Thoracic aorta (tissue), 2 donors: Measurements from ENCODE around the gene DPP8. TPM values are rescaled to one million over a fixed set of nuclear protein-coding genes. Genes with fewer than 3 reads are reported as not detected.

Source experiments
- ATAC-seq: fragments of 150-250 bp; one replicate; pipeline ENCODE4 v1.8.0; 2017; ENCODE audit warnings: low read depth; ENCODE audit not compliant: insufficient number of reproducible peaks, low FRiP score
- DNase-seq: peaks from one replicate; pipeline ENCODE4 v3.0.0-alpha.2; 2020; ENCODE audit warnings: low spot score
- H3K27ac ChIP-seq, 2 donors: fragments of 200-600 bp; sonication (generic); 1 replicate in 1 of 2; 2 replicates in 1 of 2; pipeline ENCODE4 v1.5.1; 2016; ENCODE audit warnings: mild to moderate bottlenecking in 2 of 2, moderate library complexity in 2 of 2
- H3K27me3 ChIP-seq: fragments of 200-600 bp; sonication (generic); replicated peaks from 2 replicates; pipeline ENCODE4 v1.6.0; 2016; ENCODE audit warnings: mild to moderate bottlenecking; ENCODE audit not compliant: insufficient read depth
- H3K36me3 ChIP-seq: fragments of 200-600 bp; sonication (generic); one replicate; pipeline ENCODE4 v1.5.1; 2016
- H3K4me1 ChIP-seq, 2 donors: fragments of 200-600 bp; sonication (generic); 1 replicate in 1 of 2; 2 replicates in 1 of 2; pipeline versions ENCODE4 v1.5.1 to v1.6.0; 2016; ENCODE audit warnings: low read depth in 2 of 2, mild to moderate bottlenecking in 1 of 2; ENCODE audit not compliant: control insufficient read depth in 1 of 2
- H3K4me3 ChIP-seq: fragments of 200-600 bp; sonication (generic); 2 replicates; pipeline ENCODE4 v1.5.1; 2016; ENCODE audit warnings: mild to moderate bottlenecking
- H3K9me3 ChIP-seq: fragments of 200-600 bp; sonication (generic); 2 replicates; pipeline ENCODE4 v1.5.1; 2016
- total RNA-seq, 2 donors: library from RNA; depleted of rRNA; stranded (reverse); fragments of >200 nt; gene quantifications; one replicate each; pipeline versions ENCODE4 v1.1.0 to v1.2.3, GENCODE V29; 2016
- TF ChIP-seq, protein P1 (sequence below): fragments of 200-600 bp; sonication (generic); IDR thresholded peaks from one replicate; pipeline ENCODE4 v1.5.1; 2019; ENCODE audit warnings: antibody characterized with exemption

DPP8 gene
- total RNA-seq, 2 donors from 2014 or later = 38.3 to 58.0 TPM

DNA sequence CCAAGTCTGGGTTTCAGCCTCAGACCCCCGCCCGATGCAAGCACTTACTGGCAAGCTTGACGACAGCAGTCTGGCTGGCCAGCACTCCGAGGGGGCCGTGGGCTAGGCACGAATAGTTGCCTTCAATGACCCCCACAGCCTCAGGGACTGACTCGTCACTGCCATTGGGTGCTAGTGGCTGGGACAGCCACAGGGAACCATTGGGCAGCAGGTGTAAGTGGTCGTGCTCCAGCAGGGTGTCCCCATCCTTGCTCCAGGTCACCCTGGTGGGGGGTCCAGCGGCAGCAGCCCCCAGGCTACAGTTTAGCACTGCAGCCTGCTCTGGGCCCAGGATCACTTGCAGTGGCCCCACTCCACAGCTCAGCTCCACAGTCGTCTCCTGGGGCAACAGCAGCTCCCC lies 106.5 kb downstream of the DPP8 start:
- no peak for DNase-seq
- no peaks in the 10 kb centered on the region for H3K9me3 ChIP-seq
- H3K27me3 ChIP-seq = no peaks in the 10 kb centered on the region
- TF ChIP-seq, protein P1, sequence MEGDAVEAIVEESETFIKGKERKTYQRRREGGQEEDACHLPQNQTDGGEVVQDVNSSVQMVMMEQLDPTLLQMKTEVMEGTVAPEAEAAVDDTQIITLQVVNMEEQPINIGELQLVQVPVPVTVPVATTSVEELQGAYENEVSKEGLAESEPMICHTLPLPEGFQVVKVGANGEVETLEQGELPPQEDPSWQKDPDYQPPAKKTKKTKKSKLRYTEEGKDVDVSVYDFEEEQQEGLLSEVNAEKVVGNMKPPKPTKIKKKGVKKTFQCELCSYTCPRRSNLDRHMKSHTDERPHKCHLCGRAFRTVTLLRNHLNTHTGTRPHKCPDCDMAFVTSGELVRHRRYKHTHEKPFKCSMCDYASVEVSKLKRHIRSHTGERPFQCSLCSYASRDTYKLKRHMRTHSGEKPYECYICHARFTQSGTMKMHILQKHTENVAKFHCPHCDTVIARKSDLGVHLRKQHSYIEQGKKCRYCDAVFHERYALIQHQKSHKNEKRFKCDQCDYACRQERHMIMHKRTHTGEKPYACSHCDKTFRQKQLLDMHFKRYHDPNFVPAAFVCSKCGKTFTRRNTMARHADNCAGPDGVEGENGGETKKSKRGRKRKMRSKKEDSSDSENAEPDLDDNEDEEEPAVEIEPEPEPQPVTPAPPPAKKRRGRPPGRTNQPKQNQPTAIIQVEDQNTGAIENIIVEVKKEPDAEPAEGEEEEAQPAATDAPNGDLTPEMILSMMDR = no peak
- H3K4me3 ChIP-seq = no peak overlapping the region
- no peaks in the 10 kb centered on the region for H3K4me1 ChIP-seq
- H3K36me3 ChIP-seq = no peaks in the 10 kb centered on the region
- ATAC-seq = no peak
- no peak overlapping the region for H3K27ac ChIP-seq

DNA sequence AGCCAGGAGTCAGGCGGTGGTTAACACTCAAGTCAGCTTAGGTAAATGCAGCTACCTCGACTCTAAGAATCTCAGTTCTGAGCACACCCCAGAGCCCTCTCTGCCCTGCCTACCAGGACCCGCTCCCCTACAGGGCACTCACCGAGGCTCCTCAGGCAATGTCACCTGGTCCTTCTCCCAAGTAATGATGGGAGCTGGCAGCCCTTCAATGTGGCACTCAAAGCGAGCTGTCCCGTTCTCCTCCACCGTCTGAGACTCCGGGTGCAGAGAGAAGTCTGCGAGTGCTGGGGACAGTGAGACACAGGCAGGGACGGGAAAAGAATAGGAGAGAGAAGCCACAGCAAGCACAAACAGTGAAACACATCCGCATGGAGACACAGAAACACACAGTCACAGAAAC lies 107.5 kb downstream of the DPP8 start:
- no peak for DNase-seq
- ATAC-seq = no peak
- no peaks in the 10 kb centered on the region for H3K36me3 ChIP-seq

DNA sequence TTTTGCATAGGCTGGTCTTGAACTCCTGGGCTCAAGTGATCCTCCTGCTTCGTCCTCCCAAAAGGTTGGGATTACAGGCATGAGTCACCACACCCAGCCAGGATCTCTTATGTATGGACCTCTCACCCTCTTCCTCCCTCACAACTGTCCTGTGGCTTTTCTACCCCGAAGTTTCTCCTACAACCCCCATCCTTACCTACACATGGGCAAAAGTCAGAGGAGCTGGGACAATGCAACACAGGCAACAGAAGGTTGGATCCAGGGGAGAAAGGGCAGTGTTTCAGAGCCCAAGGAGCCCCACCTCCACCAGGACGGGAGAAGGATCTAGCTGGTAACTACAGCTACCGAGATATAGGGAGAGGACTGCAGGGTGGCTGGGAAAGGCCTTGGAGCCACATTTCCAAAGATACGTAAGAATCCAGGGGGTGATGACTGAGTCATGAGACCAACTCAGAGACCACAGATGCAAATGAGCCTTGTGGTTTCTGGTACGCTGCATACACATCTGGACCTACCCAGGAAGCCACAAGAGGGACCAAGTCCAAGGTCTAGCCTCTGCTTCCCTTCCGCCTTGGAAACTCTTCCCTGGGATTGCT lies 108.4 kb downstream of the DPP8 start:
- ATAC-seq = no peak

More for the DNA sequence above, 107.5 kb downstream of the DPP8 start:
- TF ChIP-seq, protein P1 = no peak
- no peaks in the 10 kb centered on the region for H3K4me1 ChIP-seq
- H3K4me3 ChIP-seq = no peak overlapping the region
- no peak overlapping the region for H3K27ac ChIP-seq
- H3K27me3 ChIP-seq = no peaks in the 10 kb centered on the region
- H3K9me3 ChIP-seq = no peaks in the 10 kb centered on the region

DNA sequence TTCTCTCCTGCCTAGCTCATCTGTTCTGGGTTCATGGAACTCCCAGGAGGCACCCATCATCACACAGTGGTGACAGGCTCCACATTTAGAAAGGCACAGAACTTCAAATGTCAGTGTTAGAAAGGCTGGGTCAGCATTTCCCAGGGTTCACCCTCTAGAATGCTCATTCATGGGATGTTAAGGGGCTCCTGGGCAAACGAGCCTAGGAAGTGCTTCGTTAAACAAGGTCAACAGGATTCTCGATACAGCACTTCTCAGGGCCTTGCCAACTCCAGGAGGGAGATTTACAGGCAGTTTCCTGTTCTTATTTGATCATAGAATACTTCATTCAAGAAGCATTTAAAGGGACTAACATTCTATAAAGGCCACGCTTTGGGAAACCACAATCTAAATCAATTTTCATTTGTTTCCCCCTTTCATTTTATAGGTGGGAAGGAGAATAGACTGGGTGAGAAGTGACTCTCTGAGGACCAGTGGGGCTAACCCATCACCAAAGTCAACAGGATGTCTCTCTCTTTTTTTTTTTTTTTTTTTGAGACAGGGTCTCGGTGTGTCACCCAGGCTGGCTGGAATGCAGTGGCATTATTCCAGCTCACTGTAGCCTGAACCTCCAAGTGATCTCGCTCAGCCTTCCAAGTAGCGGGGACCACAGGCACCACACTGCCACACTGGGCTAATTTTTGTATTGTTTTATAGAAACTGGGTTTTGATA lies 109.0 kb downstream of the DPP8 start:
- no peaks in the 10 kb centered on the region for H3K36me3 ChIP-seq
- no peaks in the 10 kb centered on the region for H3K27me3 ChIP-seq
- ATAC-seq (no peak), DNase-seq (no peak)
- no peaks in the 10 kb centered on the region for H3K4me1 ChIP-seq
- H3K9me3 ChIP-seq = no peaks in the 10 kb centered on the region
- TF ChIP-seq, protein P1 = no peak
- no peak overlapping the region for H3K27ac ChIP-seq
- H3K4me3 ChIP-seq = no peak overlapping the region

More for the DNA sequence above, 108.4 kb downstream of the DPP8 start:
- Histone ChIP-seq H3K4me1 (no peaks in the 10 kb centered on the region), H3K4me3 (no peak overlapping the region), H3K9me3 (no peaks in the 10 kb centered on the region), H3K36me3 (no peaks in the 10 kb centered on the region), H3K27ac (no peak overlapping the region), H3K27me3 (no peaks in the 10 kb centered on the region)
- no peak for DNase-seq
- TF ChIP-seq, protein P1 = no peak

DNA sequence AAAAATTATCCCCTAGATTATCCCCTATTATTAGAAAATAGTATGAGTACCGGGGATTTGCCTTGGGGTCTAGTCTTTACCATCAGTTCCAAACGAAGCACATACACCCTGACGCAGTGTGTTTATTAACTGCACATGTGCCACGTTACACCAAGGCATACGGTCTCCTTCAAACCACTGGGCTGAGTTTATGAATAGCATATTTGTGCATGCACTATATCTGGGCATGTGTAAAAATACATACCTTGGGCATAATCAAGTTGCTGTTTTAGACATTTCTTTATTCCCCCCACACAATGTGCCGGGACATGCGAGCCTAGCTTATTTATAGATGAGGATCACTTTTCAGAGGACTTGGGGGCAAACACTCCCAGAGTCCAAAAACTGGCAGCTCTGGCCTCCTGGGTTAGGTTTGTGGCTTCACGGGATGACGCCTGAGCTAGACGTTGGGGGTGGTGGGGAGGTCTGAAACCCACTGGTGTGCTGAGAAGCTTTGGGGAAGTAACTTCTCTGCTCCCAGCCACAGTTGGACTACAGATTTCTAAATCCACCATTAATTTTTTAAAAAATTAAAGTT lies 111.0 kb downstream of the DPP8 start:
- TF ChIP-seq, protein P1 = no peak

More for the DNA sequence above, 111.0 kb downstream of the DPP8 start:
- Histone ChIP-seq H3K4me1 (no peaks in the 10 kb centered on the region), H3K9me3 (no peaks in the 10 kb centered on the region), H3K27ac (no peak overlapping the region), H3K27me3 (no peaks in the 10 kb centered on the region), H3K4me3 (no peak overlapping the region), H3K36me3 (no peaks in the 10 kb centered on the region)
- ATAC-seq (no peak), DNase-seq (no peak)
